Measurements from ENCODE around the gene ASXL1.

- TF ChIP-seq, protein P1, sequence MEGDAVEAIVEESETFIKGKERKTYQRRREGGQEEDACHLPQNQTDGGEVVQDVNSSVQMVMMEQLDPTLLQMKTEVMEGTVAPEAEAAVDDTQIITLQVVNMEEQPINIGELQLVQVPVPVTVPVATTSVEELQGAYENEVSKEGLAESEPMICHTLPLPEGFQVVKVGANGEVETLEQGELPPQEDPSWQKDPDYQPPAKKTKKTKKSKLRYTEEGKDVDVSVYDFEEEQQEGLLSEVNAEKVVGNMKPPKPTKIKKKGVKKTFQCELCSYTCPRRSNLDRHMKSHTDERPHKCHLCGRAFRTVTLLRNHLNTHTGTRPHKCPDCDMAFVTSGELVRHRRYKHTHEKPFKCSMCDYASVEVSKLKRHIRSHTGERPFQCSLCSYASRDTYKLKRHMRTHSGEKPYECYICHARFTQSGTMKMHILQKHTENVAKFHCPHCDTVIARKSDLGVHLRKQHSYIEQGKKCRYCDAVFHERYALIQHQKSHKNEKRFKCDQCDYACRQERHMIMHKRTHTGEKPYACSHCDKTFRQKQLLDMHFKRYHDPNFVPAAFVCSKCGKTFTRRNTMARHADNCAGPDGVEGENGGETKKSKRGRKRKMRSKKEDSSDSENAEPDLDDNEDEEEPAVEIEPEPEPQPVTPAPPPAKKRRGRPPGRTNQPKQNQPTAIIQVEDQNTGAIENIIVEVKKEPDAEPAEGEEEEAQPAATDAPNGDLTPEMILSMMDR (IDR thresholded peaks at IDR 0.05) = no peak
- TF ChIP-seq POLR2A (IDR thresholded peaks at IDR 0.05; ENCODE audit: low read length) (no peak), PHF8 (IDR thresholded peaks at IDR 0.05; ENCODE audit: borderline replicate concordance, low read depth) (no peak), RAD21 (conservative IDR thresholded peaks at IDR 0.05 in 1 of 2, IDR thresholded peaks at IDR 0.05 in 1 of 2) (no peak), TP53 (CRISPR knock-in tag; IDR thresholded peaks at IDR 0.05) (no peak), SMC3 (IDR thresholded peaks at IDR 0.05) (no peak), RARB (CRISPR knock-in tag; IDR thresholded peaks at IDR 0.05) (no peak), GATA3 (IDR thresholded peaks at IDR 0.05; ENCODE audit: borderline replicate concordance) (no peak), USF2 (IDR thresholded peaks at IDR 0.05) (no peak)
- TF ChIP-seq, protein P2, sequence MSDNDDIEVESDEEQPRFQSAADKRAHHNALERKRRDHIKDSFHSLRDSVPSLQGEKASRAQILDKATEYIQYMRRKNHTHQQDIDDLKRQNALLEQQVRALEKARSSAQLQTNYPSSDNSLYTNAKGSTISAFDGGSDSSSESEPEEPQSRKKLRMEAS (IDR thresholded peaks at IDR 0.05) = no peak
- TF ChIP-seq, protein P3, sequence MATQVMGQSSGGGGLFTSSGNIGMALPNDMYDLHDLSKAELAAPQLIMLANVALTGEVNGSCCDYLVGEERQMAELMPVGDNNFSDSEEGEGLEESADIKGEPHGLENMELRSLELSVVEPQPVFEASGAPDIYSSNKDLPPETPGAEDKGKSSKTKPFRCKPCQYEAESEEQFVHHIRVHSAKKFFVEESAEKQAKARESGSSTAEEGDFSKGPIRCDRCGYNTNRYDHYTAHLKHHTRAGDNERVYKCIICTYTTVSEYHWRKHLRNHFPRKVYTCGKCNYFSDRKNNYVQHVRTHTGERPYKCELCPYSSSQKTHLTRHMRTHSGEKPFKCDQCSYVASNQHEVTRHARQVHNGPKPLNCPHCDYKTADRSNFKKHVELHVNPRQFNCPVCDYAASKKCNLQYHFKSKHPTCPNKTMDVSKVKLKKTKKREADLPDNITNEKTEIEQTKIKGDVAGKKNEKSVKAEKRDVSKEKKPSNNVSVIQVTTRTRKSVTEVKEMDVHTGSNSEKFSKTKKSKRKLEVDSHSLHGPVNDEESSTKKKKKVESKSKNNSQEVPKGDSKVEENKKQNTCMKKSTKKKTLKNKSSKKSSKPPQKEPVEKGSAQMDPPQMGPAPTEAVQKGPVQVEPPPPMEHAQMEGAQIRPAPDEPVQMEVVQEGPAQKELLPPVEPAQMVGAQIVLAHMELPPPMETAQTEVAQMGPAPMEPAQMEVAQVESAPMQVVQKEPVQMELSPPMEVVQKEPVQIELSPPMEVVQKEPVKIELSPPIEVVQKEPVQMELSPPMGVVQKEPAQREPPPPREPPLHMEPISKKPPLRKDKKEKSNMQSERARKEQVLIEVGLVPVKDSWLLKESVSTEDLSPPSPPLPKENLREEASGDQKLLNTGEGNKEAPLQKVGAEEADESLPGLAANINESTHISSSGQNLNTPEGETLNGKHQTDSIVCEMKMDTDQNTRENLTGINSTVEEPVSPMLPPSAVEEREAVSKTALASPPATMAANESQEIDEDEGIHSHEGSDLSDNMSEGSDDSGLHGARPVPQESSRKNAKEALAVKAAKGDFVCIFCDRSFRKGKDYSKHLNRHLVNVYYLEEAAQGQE (IDR thresholded peaks at IDR 0.05) = no peak
Measured at GRCh38 chr20:32474717-32474966, 116.5 kb downstream of the ASXL1 start.
